NOMO-1 treated with DMSO at 0.1 percent for 48 hours (cell line): ENCODE results near the gene TPST1.
"Not testable (repeated sequence)": the region's sequence is repeated elsewhere in the genome, so short reads cannot be mapped to it uniquely, and the experiment has no call there.

Experiments
- DNase-seq: peaks from one replicate; lab custom pipeline; 2025; ENCODE audit not compliant: unreplicated experiment; lab: John Stamatoyannopoulos, UW

The TPST1 gene

DNA sequence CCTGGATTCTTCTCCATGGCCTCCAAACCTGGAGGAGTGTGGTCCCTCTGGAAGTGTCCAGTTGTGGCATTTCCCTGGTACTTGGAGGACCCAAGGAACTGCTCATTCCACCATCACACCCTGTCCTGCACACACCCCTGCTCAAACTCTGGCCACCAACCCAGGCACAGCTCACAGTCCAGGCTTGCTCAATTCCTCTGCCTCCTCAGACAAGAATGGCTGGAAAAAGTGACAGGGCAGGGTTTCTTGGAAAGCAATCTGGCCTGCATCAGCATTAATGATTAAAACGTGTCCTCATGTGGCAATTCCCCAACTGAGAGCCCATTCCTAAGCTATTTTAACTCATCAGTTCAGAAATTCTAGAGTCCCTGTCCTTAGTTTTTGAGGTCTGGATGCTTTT is 17.2 kb upstream of the TPST1 start:
- no peak for DNase-seq

DNA sequence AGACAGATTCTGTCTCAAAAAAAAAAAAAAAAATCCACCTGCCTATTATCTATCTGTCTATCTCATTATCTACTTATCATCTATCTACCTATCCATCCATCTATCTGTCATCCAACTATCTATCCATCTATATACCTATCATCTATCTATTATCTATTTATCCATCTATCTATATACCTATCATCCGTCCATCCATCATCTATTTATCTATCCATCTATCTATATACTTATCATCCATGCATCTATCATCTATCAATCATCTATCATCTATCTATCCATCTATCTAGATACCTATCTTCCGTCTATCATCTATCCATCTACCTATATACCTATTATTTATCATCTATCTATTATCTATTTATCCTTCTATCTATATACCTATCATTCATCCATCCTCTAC is 16.5 kb upstream of the TPST1 start:
- DNase-seq, result no peak

DNA sequence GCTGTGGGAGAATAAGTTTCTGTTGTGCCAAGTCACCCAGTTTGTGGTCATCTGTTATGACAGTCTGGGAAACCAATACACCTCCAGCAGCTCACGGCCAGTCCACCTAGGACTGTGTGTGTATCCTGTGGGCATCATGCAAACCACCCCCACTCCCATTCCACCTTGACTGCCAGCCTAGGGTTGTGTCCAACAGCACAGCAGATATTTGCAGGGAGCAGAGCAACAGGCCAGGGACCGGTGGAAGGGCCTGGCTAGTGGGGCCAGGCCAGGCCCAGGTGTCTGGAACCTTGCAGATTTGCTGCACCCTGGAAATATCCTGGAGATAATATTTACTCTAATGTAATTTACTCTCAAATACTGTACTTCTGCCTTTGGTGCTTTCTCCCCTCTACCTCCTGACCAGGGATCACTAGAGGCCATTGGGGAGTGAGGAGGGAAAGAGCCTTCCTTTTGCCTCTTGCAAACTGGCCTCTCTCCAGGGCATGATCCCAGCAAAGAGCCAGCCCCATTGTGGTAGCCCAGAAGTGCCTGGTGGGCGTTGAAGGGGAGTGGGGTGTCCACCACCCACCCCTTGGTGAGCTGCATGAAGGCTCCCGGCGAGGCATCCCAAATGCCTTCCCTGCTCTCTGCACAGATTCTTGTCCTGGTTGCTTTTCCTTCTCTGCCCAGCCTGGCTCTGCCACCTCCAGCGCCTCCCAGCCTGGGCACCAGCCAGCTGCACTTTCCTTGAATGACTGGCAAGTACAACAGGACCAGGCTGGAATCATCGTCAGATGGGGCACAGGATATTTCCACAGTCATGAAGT is 15.2 kb upstream of the TPST1 start:
- DNase-seq, result no peak

DNA sequence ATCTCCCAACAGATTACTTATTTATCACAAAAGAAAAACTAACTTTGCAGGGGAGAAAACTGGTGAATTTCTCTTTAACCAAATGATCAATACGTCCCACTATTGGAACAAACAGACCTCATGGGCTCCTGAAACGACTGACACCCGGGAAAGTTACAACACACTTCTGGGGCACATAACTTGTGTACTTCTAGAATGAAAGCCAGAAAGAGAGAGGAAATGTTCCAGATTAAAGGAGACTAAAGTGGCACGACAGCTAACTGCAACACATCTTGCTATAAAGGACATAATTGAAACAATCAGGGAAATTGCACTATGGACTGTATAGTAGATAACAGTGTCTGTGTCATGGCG is 14.7 kb upstream of the TPST1 start:
- DNase-seq, result no peak

DNA sequence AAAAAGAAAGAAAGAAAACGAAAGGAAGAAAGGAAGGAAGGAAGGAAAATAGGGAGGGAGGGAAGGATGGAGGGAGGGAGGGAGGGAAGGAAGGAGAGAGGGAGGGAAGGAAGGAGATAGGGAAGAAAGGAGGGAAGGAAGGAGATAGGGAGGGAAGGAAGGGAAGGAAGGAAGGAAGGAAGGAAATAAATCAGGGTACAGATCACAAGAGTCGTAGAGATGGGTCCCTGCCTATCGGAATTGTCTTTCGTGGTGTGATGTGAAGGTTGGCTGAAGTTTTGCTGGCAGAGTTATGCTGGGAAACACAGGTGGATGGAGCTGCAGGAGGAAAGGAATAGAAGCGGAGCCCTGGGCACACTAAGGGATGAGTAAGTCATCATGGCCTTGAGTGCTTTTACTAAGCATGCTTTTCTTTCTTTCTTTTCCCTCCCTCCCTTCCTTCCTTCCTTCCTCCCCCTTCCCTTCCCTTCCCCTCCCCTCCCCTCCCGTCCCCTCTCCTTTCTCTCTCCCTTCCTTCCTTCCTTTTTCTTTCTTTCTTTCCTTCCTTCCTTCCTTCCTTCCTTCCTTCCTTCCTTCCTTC is 11.9 kb upstream of the TPST1 start:
- no peak for DNase-seq

DNA sequence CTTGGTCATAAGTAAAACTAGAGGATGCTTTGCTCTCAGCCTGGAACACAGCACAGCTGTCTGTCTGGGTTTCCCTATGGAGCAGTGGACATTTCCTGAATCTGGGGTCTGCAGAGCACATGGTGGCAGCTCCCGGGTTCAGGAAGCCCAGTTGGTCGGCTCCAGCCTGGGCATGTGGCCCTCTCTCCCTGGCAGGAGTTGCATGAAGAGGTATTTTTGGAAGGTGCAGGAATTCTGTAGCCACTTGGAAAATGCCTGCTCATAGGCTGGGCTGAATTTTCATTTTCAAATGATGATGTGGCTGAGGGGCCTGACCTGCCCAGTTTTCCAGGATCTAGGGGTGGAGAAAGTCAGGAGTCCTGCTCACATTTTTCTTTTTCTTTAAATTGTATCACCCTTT is 6.7 kb upstream of the TPST1 start:
- DNase-seq, result no peak

DNA sequence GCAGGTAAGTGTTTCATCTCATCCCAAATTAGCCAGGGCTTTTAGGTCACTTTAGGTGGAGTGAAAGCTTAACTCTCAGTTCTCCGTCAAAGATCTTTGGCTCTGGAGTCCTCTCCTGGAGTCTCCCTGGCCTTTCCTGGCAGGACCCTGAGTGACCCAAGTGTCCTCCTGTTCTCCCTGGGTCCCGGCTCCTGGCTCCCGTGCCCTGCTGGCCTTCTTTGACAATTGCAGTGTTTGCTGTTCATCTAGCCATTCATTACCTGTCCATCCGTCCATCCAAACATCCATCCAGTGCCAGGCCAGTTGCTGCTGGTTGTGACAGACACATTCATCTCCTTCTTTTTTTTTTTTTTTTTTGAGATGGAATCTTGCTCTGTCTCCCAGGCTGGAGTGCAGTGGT is 6.2 kb upstream of the TPST1 start:
- no peak for DNase-seq

DNA sequence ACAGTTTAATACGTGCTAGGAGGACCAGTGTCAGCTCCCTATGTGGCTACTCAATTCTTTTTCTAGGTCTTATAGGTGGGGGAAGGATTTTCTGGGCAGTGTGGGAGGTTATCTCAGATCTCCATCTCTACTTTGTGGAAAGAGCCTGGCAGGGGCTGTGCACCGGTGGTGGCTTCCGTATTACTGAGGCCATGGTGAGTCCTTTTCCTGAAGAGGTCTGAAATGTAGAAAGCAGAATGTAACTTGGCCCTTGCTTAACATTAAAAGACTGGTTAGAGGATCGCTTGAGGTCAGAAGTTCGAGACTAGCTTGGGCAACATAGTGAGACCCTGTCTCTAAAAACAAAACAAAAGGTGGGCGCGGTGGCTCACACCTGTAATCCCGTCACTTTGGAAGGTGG is 2.7 kb upstream of the TPST1 start:
- no peak for DNase-seq

DNA sequence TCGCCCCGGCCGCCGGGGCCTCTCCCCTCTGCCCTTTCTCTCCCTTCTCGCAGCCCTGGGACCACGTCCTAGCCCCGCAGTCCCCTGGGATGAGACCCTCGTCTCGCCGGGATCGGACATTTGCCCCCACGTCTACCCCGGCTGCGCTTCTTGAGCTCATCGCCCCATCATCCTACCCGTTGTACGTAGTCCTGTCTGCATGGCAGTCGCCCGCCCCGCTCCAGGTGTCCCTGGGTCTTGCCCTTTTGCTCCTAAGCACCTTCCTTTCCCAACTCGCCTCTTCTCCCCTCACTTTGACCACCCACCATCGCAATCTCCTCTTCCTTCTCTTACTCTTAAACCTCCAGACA is 582 bp downstream of the TPST1 start:
- no peak for DNase-seq

DNA sequence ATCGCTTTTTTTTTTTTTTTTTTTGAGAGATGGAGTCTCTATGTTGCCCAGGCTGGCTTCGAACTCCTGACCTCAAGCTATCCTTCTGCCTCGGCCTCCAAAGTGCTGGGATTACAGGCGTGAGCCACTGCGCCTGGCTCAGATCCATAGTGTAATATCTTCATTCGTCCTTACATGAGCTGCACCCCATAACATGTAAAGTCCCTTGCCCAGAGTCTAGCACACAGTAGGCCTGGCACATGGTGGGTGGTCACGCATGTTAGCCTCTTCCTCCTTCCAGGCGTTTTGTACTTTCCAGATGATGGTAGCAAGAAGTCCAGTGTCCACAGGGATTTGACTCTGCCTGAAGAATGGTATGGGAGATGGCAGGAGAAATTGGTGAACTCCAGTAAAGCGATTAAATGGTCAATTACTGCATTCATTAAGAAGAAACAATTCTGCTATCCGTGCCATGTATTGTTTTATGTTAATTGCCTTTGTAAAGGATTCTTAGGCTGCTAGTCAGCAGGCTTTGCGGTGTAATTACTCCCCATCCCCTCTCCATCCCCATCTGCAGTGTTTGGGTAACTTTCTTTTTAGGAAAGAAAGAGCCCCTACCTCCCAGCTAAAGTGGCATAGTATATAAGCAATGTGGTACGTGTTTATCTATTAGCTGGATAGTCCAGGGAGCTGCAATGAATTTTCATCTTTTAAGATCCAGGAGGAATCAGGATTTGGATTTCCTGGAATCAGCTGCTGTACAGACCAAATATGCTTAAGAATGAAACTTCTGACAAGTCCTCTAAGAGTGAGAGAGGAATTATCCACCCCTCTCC is 1.2 kb downstream of the TPST1 start:
- DNase-seq, result no peak

DNA sequence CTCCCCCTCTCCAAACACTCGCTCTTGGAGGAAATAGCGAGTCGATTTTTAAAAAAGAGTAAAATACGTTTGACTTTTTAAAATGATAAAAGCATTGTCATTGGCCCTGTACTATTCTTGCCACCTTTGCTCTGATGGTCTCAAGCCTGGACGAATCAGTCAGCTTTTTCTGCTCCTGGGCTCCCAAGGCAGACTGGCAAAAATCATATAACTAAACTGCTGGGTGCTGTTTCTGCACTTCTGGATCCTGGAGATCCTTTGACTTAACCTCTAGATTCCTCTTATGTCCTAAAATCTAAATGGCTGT is 1.8 kb downstream of the TPST1 start:
- DNase-seq, result no peak

DNA sequence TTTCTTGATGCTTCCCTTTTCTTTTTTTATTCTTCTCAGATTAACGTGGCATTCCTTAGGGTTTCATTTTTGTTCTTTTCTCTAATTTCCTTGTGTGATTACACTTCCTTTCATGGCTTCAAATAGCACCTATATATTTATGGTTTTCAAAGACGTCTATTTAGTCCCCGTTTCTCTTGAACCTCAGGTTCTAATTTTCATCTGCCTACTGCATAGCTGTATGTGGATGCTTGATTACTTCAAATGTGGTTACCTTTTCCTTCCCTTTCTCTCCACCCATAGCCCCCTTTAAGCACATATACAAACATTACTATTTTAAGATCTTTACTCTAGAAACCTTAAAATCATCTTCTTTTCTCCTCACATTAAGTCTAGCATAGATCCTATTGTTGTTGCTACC is 2.4 kb downstream of the TPST1 start:
- DNase-seq, result no peak

DNA sequence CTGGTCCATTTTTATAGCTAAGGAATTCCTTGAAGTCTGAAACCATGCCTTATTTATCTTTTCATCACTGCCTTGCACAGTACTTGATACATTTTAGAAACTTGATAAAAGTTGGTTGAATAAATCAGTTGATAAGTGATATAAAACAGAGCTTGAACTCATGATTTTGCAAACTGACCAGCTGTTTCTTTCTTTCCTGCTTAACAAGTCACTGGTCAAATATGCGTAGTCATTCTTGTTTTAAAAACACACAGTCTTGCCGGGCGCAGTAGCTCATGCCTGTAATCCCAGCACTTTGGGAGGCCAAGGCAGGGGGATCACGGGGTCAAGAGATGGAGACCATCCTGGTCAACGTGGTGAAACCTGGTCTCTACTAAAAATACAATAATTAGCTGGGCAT is 6.3 kb downstream of the TPST1 start:
- no peak for DNase-seq

DNA sequence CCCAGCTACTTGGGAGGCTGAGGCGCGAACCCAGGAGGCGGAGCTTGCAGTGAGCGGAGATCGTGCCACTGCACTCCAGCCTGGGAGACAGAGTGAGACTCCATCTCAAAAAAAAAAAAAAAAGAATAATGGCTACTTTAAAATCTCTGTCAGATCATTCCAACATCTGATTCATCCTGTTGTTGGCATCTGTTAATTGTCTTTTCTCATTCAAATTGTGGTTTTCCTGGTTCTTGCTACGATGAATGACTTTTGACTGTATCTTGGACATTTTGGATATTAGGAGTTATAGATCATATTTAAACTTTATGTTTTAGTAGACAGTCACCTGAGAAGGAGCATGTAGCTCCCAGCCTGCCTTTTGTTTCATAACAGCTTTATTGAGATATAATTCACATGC is 8.5 kb downstream of the TPST1 start:
- DNase-seq, result no peak

DNA sequence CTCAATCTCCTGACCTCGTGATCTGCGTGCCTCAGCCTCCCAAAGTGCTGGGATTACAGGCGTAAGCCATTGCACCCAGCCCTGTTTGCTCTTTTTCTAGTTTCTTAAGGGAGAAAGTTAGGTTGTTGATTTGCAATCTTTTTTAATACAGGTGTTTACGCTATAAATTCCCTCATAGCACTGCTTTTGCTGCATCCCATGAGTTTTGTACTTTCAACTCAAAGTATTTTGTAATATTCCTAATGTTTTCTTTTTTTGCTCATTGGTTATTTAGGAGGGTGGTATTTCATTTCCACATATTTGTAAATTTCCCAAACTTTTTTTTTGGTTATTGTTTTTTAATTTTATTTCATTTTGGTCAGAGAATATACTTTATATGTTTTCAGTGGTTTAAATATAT is 11.6 kb downstream of the TPST1 start:
- no peak for DNase-seq

DNA sequence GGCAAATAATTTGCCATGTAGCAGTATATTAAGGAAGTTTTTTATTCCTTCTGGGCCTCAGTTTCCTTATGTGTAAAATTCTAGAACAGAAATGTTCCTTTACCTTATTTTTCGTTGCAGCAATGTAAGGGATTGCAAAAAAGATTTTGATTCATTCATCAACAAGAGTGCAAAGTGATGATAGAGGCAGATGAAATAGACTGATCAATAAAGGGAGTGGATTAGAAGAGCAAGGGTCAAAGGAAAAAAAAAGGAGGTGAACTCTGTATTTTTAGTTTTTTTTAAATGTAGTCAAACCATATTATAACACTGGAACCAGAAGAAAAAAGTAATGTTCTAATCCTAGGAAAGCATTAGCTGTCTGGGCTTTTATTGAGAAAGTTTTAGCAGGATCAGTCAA is 14.7 kb downstream of the TPST1 start:
- no peak for DNase-seq

DNA sequence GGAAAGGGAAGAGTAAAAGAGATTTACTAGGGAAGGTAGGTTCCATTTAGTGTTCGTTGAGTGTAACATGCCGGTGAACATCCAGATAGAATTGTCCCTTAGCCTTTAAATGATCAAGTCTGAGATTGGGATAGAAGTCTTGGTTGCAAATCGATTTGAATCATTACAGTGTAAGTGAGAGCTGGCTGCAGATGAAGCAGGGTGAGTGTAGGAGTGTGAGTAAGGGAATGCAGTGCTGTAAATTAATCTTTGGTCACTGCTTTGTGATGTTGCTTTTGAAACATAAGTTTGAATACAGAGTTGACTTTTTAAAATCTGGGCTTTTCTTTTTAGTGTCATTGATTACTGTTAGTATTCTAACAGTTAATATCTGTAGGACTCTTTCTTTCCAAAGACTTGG is 16.3 kb downstream of the TPST1 start:
- no peak for DNase-seq

DNA sequence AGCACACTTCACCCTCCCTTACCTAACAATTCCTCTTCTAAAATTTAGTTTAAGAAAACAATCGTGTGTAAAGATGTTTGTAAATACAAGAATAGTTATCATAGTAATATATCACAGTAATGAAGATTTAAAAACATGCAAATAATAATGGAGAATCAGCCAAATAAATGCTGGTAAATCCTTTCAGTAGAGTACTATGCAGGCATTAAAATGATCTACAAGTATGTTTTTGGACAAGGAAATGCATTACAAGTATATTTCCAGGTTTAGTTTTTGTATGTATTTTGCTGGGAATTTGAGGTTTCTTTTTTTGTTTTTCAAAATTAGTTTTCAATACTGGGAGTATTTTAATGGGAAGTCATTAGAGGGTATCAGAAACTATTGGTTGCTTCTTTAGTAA is 22.7 kb downstream of the TPST1 start:
- no peak for DNase-seq

DNA sequence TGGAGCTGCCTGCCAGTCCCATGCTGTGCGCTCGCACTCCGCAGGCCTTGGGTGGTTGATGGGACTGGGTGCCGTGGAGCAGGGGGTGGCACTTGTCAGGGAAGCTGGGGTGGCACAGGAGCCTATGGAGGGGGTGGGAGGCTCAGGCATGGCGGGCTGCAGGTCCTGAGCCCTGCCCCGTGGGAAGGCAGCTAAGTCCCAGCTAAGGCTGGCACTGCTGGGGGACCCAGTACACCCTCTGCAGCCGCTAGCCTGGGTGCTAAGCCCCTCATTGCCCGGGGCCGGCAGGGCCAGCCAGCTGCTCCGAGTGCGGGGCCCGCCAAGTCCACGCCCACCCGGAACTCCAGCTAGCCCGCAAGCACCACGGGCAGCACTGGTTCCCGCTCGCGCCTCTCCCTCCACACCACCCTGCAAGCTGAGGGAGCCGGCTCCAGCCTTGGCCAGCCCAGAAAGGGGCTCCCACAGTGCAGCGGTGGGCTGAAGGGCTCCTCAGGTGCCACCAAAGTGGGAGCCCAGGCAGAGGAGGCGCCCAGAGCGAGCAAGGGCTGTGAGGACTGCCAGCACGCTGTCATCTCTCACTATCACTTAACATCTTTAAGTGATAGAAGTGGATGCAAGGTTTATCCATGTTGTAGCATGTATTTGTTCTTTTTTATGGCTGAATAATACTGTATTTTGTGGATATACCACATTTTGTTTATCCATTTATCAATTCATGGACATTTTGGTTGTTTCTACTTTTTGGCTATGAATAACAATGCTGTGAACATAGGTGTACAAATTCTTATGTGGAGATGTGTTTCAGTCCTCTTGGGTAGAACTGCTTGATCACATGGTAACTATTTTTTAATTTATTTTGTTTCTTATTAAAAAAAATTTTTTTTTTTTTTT is 26.4 kb downstream of the TPST1 start:
- DNase-seq, result not testable (repeated sequence)

DNA sequence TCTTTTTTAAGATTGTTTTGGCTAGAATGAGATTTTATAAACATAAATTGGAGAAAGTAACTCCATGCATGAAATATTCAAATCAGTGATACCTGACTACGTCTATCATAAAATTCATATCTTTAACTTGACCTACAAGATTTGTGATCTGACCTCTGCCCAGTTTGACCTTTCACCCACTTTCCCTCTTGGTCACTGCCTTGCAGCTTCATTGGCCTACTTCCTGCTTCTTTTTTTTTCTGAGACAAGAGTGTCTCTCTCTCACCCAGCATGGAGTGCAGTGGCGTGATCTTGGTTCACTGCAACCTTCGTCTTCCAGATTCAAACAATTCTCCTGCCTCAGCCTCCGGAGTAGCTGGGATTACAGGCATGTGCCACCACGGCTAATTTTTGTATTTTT is 28.5 kb downstream of the TPST1 start:
- DNase-seq, result no peak

DNA sequence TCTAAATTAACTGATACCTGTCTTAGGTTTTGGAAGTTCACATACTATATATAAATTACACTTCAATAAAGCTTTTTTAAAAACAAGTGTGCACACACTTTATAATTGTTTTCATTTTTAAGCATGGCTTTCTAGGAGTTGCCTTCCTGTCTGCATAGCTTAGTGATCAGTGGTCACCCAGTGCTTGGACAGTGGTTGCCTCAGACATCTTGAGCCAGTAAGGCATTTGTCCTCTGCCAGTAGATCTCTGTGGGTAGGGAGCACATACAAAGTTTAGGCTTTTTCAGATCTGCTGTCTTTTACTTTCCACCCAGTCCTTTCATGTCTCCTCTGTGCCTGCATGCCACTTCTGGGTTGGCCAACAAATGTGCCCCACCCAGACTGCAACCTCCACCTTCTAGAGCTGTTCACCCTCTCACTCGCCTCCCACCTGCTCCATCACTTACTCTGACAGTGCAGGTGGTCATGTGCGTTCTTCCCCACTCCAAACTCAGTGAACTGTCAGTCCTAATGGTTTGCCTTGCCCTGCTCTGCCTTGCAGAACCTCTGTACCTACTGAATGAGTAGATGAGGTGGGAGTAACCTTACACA is 31.7 kb downstream of the TPST1 start:
- DNase-seq, result no peak
